ENCODE results near the gene BUB1B.
"Not testable (repeated sequence)": the region's sequence is repeated elsewhere in the genome, so short reads cannot be mapped to it uniquely, and the experiment has no call there.

The BUB1B gene

GRCh38 chr15:40121911-40122638 is 38.8 kb upstream of the BUB1B start:
- TF ChIP-seq, protein P1, sequence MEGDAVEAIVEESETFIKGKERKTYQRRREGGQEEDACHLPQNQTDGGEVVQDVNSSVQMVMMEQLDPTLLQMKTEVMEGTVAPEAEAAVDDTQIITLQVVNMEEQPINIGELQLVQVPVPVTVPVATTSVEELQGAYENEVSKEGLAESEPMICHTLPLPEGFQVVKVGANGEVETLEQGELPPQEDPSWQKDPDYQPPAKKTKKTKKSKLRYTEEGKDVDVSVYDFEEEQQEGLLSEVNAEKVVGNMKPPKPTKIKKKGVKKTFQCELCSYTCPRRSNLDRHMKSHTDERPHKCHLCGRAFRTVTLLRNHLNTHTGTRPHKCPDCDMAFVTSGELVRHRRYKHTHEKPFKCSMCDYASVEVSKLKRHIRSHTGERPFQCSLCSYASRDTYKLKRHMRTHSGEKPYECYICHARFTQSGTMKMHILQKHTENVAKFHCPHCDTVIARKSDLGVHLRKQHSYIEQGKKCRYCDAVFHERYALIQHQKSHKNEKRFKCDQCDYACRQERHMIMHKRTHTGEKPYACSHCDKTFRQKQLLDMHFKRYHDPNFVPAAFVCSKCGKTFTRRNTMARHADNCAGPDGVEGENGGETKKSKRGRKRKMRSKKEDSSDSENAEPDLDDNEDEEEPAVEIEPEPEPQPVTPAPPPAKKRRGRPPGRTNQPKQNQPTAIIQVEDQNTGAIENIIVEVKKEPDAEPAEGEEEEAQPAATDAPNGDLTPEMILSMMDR (IDR thresholded peaks at IDR 0.05; ENCODE audit: borderline replicate concordance, control extremely low read depth, extremely low read depth, insufficient read depth, missing control alignments), result no peak
- in situ Hi-C loops (cut with MboI; ENCODE audit: low sequenced_read_pairs, unreplicated experiment), result no loop called here
- no peak for DNase-seq (ENCODE audit: low spot score)

DNA sequence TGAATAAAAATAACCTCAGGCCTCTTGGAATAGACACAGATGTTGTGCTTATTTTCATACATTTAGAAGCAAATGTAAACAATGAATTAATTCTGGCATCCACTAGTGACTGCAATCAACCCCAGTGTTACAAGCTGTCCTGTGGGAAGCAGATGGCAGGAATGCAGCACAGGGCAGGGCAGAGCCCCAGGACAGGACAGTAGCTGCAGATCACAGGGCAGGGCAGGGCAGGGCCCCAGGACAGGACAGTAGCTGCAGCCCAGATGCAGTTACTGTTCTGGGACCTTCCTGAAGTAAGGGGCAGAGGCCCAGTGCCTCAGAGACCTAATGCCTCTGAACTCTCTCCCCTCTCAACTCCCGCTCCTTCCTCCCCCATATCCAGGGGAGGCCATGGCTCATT is 37.9 kb upstream of the BUB1B start:
- DNase-seq (ENCODE audit: low spot score); in situ Hi-C loops (cut with MboI; ENCODE audit: low sequenced_read_pairs, unreplicated experiment): not testable (repeated sequence)

DNA sequence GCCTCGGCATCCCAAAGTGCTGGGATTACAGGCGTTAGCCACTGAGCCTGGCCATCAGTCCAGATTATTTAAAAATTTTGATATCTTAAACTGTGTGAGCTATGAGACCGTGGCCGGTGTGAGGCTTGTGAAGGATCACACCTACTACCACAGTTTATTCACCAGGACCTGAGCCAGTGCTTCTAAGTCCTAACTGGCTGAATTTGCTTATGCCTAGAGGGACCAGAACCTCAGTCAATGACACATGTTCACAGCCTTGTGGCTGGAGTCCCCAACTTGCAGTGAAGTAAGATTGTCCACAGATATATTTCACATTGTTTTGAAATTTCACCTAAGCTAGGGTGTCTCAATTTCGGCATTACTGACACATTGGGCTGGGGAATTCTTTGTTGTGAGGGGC is 37.0 kb upstream of the BUB1B start:
- DNase-seq (ENCODE audit: low spot score); in situ Hi-C loops (cut with MboI; ENCODE audit: low sequenced_read_pairs, unreplicated experiment): not testable (repeated sequence)

DNA sequence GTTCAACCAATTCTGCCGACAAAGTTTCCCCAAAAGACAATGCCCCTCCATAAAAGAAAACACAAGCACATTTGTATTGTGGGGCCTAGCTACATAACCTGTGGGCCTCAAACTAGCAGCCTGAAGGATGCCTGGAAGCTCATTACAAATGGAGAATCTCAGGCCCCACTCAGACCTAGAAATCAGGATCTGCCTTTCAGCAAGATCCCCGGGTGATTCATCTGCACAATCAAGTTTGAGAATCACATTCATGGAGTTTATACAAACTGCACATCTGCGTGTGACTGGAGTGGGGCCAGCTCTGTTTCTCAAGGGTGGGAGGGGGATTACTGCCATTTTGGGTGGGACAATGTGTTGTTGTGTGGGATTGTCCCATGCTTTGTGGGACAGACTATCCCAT is 36.5 kb upstream of the BUB1B start:
- in situ Hi-C loops (cut with MboI; ENCODE audit: low sequenced_read_pairs, unreplicated experiment), result not testable (repeated sequence)

DNA sequence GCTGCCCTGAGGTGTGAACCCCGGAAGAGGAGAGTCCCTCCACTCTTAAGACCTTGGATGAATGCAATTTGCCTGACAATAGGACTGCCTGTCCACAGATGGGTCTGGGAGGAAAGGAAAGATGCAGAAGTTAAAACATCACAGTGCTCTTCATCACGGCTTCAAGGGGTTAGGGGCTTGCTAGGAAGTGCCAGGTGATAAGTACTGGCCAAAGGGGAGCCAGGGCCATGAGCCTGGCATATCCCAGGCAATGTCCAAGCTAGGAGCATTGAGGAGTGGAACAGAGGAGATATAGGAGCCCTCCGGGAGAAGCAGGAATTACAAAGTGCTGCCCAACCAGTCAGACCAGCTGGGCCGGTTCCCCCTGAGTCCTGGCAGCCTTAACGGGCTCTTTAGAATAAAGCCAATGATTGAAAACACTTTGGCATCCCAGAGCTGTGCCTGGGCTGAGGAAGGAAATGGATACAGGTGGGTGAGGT is 36.0 kb upstream of the BUB1B start:
- DNase-seq (ENCODE audit: low spot score); in situ Hi-C loops (cut with MboI; ENCODE audit: low sequenced_read_pairs, unreplicated experiment): not testable (repeated sequence)

More for the DNA sequence above, 36.5 kb upstream of the BUB1B start:
- not testable (repeated sequence) for DNase-seq (ENCODE audit: low spot score)

DNA sequence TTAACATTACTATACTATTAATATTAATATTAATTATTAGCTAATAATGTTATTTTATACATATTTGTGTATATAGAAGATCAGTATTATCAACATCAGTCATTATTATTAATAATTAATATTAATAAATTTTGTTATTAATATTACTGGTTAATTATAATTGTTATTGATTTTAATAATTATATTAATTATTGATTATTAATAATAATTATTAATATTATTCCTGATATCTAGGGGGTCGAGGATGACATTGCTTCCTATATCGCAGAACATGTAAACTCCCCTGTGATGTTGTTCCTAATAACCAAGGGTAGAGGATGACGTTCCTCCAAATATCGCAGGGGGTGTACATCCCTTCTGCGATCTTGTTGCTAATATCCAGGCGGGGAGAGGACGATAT is 34.9 kb upstream of the BUB1B start:
- TF ChIP-seq, protein P1 (IDR thresholded peaks at IDR 0.05; ENCODE audit: borderline replicate concordance, control extremely low read depth, extremely low read depth, insufficient read depth, missing control alignments), result no peak
- in situ Hi-C loops (cut with MboI; ENCODE audit: low sequenced_read_pairs, unreplicated experiment), result no loop called here
- DNase-seq (ENCODE audit: low spot score), result no peak

GRCh38 chr15:40128766-40129660 is 31.9 kb upstream of the BUB1B start:
- TF ChIP-seq, protein P1 (IDR thresholded peaks at IDR 0.05; ENCODE audit: borderline replicate concordance, control extremely low read depth, extremely low read depth, insufficient read depth, missing control alignments), result no peak
- DNase-seq (ENCODE audit: low spot score), result no peak
- in situ Hi-C loops (cut with MboI; ENCODE audit: low sequenced_read_pairs, unreplicated experiment), result no loop called here

DNA sequence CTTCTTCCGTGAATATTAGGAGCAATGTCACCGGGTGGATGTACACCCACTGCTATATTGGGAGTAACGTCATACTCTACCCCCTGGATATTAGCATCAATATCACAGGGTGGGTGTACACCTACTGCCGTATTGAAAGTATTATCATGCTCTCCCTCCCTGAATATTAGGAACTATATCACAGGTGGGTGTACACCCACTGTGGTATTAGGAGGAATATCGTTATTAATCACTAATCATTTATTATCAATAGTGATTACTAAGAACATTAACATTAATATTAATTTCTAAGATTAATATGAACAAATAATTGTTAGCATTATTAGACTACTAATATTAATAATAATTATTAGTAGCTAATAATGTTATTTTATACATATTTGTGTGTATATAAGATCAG is 30.8 kb upstream of the BUB1B start:
- no peak for DNase-seq (ENCODE audit: low spot score)
- in situ Hi-C loops (cut with MboI; ENCODE audit: low sequenced_read_pairs, unreplicated experiment), result no loop called here

More for the DNA sequence above, 30.8 kb upstream of the BUB1B start:
- TF ChIP-seq, protein P1 (IDR thresholded peaks at IDR 0.05; ENCODE audit: borderline replicate concordance, control extremely low read depth, extremely low read depth, insufficient read depth, missing control alignments), result no peak
